ENCODE data around the gene SRGAP2B. TPM values are rescaled to one million over a fixed set of nuclear protein-coding genes. Genes with fewer than 3 reads are reported as not detected.
"Not testable (repeated sequence)": the region's sequence is repeated elsewhere in the genome, so short reads cannot be mapped to it uniquely, and the experiment has no call there.

The SRGAP2B gene
- 2.5 TPM for polyA plus RNA-seq

- peak within 1 kb of the TSS in 1 of 4 donors; percentile 71 for H3K4me3 Mint-ChIP-seq
- not testable (repeated sequence) for H3K9me3 Mint-ChIP-seq, H3K4me1 Mint-ChIP-seq, H3K27me3 Mint-ChIP-seq, H3K36me3 Mint-ChIP-seq, H3K27ac Mint-ChIP-seq
Measured at GRCh38 chr1:145095284-145096057, at the start of gene SRGAP2B, which contains the start of gene FAM72D. Gene SRGAP2B (minus strand): TSS chr1:145095328. CDS start chr1:145092901, 2,427 bp downstream. Gene FAM72D (plus strand): TSS chr1:145095974. CDS start chr1:145096848, 874 bp downstream.

- not testable (repeated sequence) for H3K9me3 Mint-ChIP-seq, H3K36me3 Mint-ChIP-seq, H3K4me1 Mint-ChIP-seq, H3K4me3 Mint-ChIP-seq, H3K27ac Mint-ChIP-seq, H3K27me3 Mint-ChIP-seq
Measured at GRCh38 chr1:145144264-145144913, 49.3 kb upstream of the SRGAP2B start.

GRCh38 chr1:145140549-145140948 is 45.4 kb upstream of the SRGAP2B start:
- not testable (repeated sequence) for H3K4me1 Mint-ChIP-seq, H3K27me3 Mint-ChIP-seq, H3K9me3 Mint-ChIP-seq, H3K4me3 Mint-ChIP-seq, H3K27ac Mint-ChIP-seq, H3K36me3 Mint-ChIP-seq

GRCh38 chr1:145134476-145134875 is 39.3 kb upstream of the SRGAP2B start:
- not testable (repeated sequence) for H3K27ac Mint-ChIP-seq

GRCh38 chr1:145128697-145129469 is 33.8 kb upstream of the SRGAP2B start:
- not testable (repeated sequence) for H3K9me3 Mint-ChIP-seq, H3K27me3 Mint-ChIP-seq, H3K27ac Mint-ChIP-seq, H3K36me3 Mint-ChIP-seq, H3K4me1 Mint-ChIP-seq, H3K4me3 Mint-ChIP-seq

More at GRCh38 chr1:145134476-145134875, 39.3 kb upstream of the SRGAP2B start:
- not testable (repeated sequence) for H3K9me3 Mint-ChIP-seq, H3K4me1 Mint-ChIP-seq, H3K27me3 Mint-ChIP-seq, H3K4me3 Mint-ChIP-seq, H3K36me3 Mint-ChIP-seq

- not testable (repeated sequence) for H3K4me3 Mint-ChIP-seq, H3K4me1 Mint-ChIP-seq, H3K27ac Mint-ChIP-seq, H3K9me3 Mint-ChIP-seq, H3K27me3 Mint-ChIP-seq, H3K36me3 Mint-ChIP-seq
Measured at GRCh38 chr1:145127144-145127543, 32.0 kb upstream of the SRGAP2B start.

GRCh38 chr1:145125112-145125511 is 30.0 kb upstream of the SRGAP2B start:
- H3K36me3 Mint-ChIP-seq, H3K27me3 Mint-ChIP-seq, H3K4me1 Mint-ChIP-seq, H3K4me3 Mint-ChIP-seq, H3K27ac Mint-ChIP-seq, H3K9me3 Mint-ChIP-seq: not testable (repeated sequence)

GRCh38 chr1:145123992-145124641 is 29.0 kb upstream of the SRGAP2B start:
- not testable (repeated sequence) for H3K36me3 Mint-ChIP-seq, H3K4me1 Mint-ChIP-seq, H3K9me3 Mint-ChIP-seq, H3K27ac Mint-ChIP-seq, H3K4me3 Mint-ChIP-seq, H3K27me3 Mint-ChIP-seq

GRCh38 chr1:145123062-145123395 is 27.9 kb upstream of the SRGAP2B start:
- not testable (repeated sequence) for H3K36me3 Mint-ChIP-seq, H3K4me3 Mint-ChIP-seq, H3K4me1 Mint-ChIP-seq, H3K27me3 Mint-ChIP-seq, H3K9me3 Mint-ChIP-seq, H3K27ac Mint-ChIP-seq

GRCh38 chr1:145122344-145123061 is 27.4 kb upstream of the SRGAP2B start:
- not testable (repeated sequence) for H3K27me3 Mint-ChIP-seq, H3K9me3 Mint-ChIP-seq, H3K27ac Mint-ChIP-seq, H3K4me1 Mint-ChIP-seq, H3K4me3 Mint-ChIP-seq, H3K36me3 Mint-ChIP-seq

- not testable (repeated sequence) for H3K4me1 Mint-ChIP-seq
Measured at GRCh38 chr1:145119842-145120241, 24.7 kb upstream of the SRGAP2B start.

GRCh38 chr1:145115587-145116493 is 20.7 kb upstream of the SRGAP2B start:
- H3K4me3 Mint-ChIP-seq, H3K4me1 Mint-ChIP-seq, H3K9me3 Mint-ChIP-seq, H3K27ac Mint-ChIP-seq, H3K27me3 Mint-ChIP-seq, H3K36me3 Mint-ChIP-seq: not testable (repeated sequence)

More at GRCh38 chr1:145119842-145120241, 24.7 kb upstream of the SRGAP2B start:
- not testable (repeated sequence) for H3K36me3 Mint-ChIP-seq, H3K9me3 Mint-ChIP-seq, H3K27me3 Mint-ChIP-seq, H3K27ac Mint-ChIP-seq, H3K4me3 Mint-ChIP-seq

GRCh38 chr1:145114560-145115057 is 19.5 kb upstream of the SRGAP2B start:
- not testable (repeated sequence) for H3K9me3 Mint-ChIP-seq, H3K4me3 Mint-ChIP-seq, H3K27ac Mint-ChIP-seq, H3K4me1 Mint-ChIP-seq, H3K36me3 Mint-ChIP-seq, H3K27me3 Mint-ChIP-seq

GRCh38 chr1:145112703-145113102 is 17.6 kb upstream of the SRGAP2B start:
- H3K4me3 Mint-ChIP-seq, H3K27me3 Mint-ChIP-seq, H3K9me3 Mint-ChIP-seq, H3K4me1 Mint-ChIP-seq, H3K36me3 Mint-ChIP-seq, H3K27ac Mint-ChIP-seq: not testable (repeated sequence)
